GM06990 (cell line): ENCODE data around the gene PLBD2.

Experiments
- DNase-seq: peaks from one replicate; pipeline ENCODE4 v3.0.0-alpha.2; 2011; ENCODE audit not compliant: insufficient read length; ENCODE audit errors: extremely low read depth
- H3K27me3 ChIP-seq: replicated peaks from 2 replicates; pipeline ENCODE4 v1.6.0; 2011; ENCODE audit warnings: low read length; ENCODE audit not compliant: control insufficient read depth, insufficient read depth
- H3K36me3 ChIP-seq: 2 replicates; pipeline ENCODE4 v1.5.1; 2011; ENCODE audit warnings: low read length; ENCODE audit not compliant: control insufficient read depth, insufficient read depth
- H3K4me3 ChIP-seq: replicated peaks from 2 replicates; pipeline ENCODE4 v1.5.1; 2011; ENCODE audit warnings: low read depth, mild to moderate bottlenecking, control low read depth, low read length
- TF ChIP-seq, protein P1 (sequence below): IDR thresholded peaks from 2 replicates; pipeline ENCODE4 v1.5.1; 2011; ENCODE audit warnings: low read length, control low read depth, mild to moderate bottlenecking, inconsistent platforms; ENCODE audit not compliant: insufficient read depth, poor library complexity, severe bottlenecking

PLBD2 gene

DNA sequence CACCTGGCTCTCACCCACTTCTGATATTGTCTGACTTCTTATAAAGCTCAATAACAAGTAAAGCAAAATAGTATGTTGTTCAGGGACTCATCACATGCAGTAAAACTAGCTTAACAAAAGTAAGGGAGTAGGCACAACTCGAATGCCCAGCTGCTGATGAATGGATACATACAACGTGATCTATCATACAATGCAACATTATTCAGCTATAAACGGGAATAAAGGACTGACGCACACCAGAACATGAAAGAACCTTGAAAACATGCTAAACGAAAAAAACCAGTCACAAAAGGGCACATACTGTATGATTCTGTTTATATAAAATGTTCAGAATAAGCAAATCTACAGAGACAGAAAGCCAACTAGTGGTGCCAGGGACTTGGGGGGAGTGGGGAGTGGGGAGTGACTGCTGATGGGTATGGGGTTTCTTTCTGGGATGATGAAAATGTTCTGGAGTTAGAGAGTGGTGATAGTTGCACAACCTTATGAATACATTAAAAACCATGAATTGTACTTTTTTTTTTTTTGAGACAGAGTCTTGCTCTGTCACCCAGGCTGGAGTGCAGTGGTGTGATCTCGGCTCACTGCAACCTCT lies 11.1 kb downstream of the PLBD2 start:
- H3K36me3 ChIP-seq, result peaks cover 3% of the 10 kb centered on the region; the same call in 1 of the 2 replicates
- no peak overlapping the region for H3K4me3 ChIP-seq
- TF ChIP-seq, protein P1, sequence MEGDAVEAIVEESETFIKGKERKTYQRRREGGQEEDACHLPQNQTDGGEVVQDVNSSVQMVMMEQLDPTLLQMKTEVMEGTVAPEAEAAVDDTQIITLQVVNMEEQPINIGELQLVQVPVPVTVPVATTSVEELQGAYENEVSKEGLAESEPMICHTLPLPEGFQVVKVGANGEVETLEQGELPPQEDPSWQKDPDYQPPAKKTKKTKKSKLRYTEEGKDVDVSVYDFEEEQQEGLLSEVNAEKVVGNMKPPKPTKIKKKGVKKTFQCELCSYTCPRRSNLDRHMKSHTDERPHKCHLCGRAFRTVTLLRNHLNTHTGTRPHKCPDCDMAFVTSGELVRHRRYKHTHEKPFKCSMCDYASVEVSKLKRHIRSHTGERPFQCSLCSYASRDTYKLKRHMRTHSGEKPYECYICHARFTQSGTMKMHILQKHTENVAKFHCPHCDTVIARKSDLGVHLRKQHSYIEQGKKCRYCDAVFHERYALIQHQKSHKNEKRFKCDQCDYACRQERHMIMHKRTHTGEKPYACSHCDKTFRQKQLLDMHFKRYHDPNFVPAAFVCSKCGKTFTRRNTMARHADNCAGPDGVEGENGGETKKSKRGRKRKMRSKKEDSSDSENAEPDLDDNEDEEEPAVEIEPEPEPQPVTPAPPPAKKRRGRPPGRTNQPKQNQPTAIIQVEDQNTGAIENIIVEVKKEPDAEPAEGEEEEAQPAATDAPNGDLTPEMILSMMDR, result no peak
- no peak for DNase-seq
- H3K27me3 ChIP-seq, result no peaks in the 10 kb centered on the region

DNA sequence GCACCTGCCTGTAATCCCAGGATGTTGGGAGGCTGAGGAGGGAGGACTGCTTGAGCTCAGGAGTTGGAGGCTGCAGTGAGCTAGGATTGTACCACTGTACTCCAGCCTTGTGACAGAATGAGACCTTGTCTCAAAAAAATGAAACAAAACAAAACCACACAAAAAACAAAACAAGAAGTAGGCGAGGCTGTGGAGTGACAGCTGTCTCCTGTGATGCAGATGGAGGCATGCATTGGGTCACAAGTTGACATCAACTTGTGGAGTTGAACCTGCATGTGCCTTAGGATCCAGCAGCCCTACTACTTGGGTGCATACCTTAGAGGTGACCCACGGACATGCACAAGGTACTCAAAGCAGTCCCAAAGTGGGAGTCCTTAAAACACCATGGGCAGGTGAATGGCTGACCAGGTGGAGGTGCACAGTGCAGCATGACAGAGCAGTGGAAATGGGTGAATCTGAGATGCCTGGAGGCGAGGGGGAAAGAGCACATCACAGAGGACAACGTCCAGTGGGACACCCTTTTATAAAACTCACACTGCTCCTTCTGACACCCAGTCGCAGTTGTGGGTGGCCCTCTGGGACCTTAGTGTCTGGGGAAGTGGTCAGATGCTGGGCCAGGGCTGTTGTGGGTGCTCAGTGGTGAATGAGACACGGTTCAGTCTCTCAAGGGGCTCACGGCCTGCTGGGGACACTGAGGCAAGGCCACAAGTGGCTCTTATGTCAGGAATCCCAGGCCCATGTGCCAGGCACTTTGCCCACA lies 12.7 kb downstream of the PLBD2 start:
- no peaks in the 10 kb centered on the region for H3K27me3 ChIP-seq
- TF ChIP-seq, protein P1, result no peak
- H3K4me3 ChIP-seq, result no peak overlapping the region
- no peak for DNase-seq
- H3K36me3 ChIP-seq, result peaks cover 4% of the 10 kb centered on the region; the same call in 1 of the 2 replicates

DNA sequence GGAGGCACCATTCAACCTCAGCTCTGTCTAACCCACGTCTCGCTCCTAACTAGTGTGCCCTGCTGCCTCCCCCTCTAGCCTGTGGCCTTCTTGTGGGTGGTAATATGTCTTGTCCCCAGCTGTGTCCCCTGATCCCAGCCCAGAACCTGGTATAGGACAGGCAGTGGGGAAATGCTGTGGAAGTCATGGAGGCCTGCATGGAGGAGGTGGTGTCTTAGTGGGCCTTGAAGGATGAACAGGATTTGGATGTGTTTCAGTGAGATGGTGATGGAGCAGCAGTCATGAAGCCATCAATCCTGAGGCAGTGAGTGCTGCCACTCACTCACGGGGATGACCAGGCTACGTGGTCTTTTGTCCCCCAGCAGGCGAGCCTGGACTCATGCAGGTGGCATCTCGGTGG lies 13.4 kb downstream of the PLBD2 start:
- H3K4me3 ChIP-seq, result no peak overlapping the region
- no peak for DNase-seq
- no peaks in the 10 kb centered on the region for H3K27me3 ChIP-seq
- peaks cover 4% of the 10 kb centered on the region; the same call in 1 of the 2 replicates for H3K36me3 ChIP-seq
- TF ChIP-seq, protein P1, result no peak

DNA sequence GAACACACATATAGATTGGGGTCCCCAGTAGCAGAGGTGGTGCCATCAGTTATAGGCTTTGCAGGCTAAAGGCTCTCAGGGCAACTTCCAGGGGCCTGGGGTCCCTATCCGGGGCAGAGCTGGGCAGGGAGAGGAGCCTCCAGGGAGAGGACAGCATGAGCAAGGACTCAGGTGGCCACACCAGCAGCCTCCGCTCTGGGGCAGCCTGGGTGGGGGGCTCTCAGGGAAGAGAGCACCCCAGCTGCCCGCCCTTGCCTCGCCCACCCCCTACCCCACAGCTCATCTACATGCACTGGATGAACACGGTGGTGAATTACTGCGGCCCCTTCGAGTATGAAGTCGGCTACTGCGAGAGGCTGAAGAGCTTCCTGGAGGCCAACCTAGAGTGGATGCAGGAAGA lies 14.0 kb downstream of the PLBD2 start:
- no peak for DNase-seq
- H3K27me3 ChIP-seq, result no peaks in the 10 kb centered on the region
- no peak overlapping the region for H3K4me3 ChIP-seq
- TF ChIP-seq, protein P1, result no peak
- H3K36me3 ChIP-seq, result peaks cover 4% of the 10 kb centered on the region; the same call in 1 of the 2 replicates

DNA sequence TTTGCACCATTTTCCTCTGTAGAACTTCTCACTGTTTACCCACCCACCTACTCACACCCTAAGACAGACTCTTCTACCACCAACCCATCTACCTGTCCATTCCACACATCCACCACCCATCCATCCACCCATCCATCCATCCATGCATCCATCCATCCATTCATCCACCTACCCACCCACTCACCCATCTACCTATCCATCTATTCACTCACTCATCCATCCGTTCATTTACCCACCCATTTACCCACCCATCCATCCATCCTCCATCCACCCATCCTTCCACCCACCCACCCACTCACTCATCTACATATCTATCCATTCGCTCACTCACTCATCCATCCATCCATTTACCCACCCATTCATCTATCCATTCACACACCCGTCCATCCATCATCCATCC lies 15.1 kb downstream of the PLBD2 start:
- TF ChIP-seq, protein P1, result no peak
- Histone ChIP-seq H3K36me3 (peaks cover 4% of the 10 kb centered on the region; the same call in 1 of the 2 replicates), H3K4me3 (no peak overlapping the region), H3K27me3 (no peaks in the 10 kb centered on the region)
- DNase-seq, result no peak

DNA sequence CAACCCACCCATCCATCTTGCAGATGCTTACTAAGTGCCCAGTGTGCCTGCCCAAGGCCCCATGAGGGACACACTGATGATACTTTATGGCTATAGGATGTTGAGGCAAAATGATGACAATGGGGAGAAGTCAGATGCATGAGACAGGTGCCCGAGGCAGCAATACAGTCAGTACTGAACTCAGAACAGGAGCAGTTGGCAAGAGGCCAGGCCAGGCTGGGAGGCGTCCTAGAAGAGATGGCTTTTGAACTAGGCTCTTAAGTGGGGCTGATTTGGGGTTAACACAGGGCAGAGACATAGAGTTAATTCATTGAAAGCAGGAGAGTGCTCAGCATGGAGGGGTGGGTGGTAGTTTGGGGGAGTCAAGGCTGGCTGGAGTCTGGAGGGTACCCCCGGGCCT lies 15.6 kb downstream of the PLBD2 start:
- DNase-seq, result no peak
- no peaks in the 10 kb centered on the region for H3K27me3 ChIP-seq

More for the DNA sequence above, 15.6 kb downstream of the PLBD2 start:
- peaks cover 4% of the 10 kb centered on the region; the same call in 1 of the 2 replicates for H3K36me3 ChIP-seq
- TF ChIP-seq, protein P1, result no peak
- no peak overlapping the region for H3K4me3 ChIP-seq
